ENCODE data around the gene DNAAF9. TPM values are rescaled to one million over a fixed set of nuclear protein-coding genes. Genes with fewer than 3 reads are reported as not detected.
"Not testable (repeated sequence)": the region's sequence is repeated elsewhere in the genome, so short reads cannot be mapped to it uniquely, and the experiment has no call there.

The DNAAF9 gene
- total RNA-seq: 1 to 10 TPM in 1 of 2 donors, under 1 TPM in 1; 0.66 to 2.4 TPM

GRCh38 chr20:3407040-3407770 is at the start of gene DNAAF9:
DNAAF9 (minus strand) TSS chr20:3407669; CDS start chr20:3407557, 112 bp downstream.
- peak; percentile 47 to 60 for ATAC-seq
- Mint-ChIP-seq H3K9me3 (no peaks in the 10 kb centered on the region), H3K27ac (peak within 1 kb of the TSS; percentile 81 to 85), H3K36me3 (peaks cover 0 to 8% of the 10 kb centered on the region in 2 donors)
- DNase-seq (ENCODE audit: low spot score in 2 of 2): peak; percentile 53 to 58

- Mint-ChIP-seq H3K9me3 (no peaks in the 10 kb centered on the region), H3K27ac (no peak overlapping the region), H3K36me3 (no peaks in the 10 kb centered on the region)
- DNase-seq (ENCODE audit: low spot score in 2 of 2): no peak
- ATAC-seq: no peak
Measured at GRCh38 chr20:3456648-3457047, 49.2 kb upstream of the DNAAF9 start.

- Mint-ChIP-seq H3K9me3 (no peaks in the 10 kb centered on the region), H3K36me3 (no peaks in the 10 kb centered on the region), H3K27ac (no peak overlapping the region)
- ATAC-seq: no peak
- no peak for DNase-seq (ENCODE audit: low spot score in 2 of 2)
Measured at GRCh38 chr20:3454831-3455230, 47.4 kb upstream of the DNAAF9 start.

- DNase-seq (ENCODE audit: low spot score in 2 of 2) (no peak), ATAC-seq (no peak)
- H3K36me3 Mint-ChIP-seq: no peaks in the 10 kb centered on the region
- H3K9me3 Mint-ChIP-seq: no peaks in the 10 kb centered on the region
- H3K27ac Mint-ChIP-seq: no peak overlapping the region
Measured at GRCh38 chr20:3452690-3453089, 45.2 kb upstream of the DNAAF9 start.

GRCh38 chr20:3452136-3452535 is 44.7 kb upstream of the DNAAF9 start:
- H3K36me3 Mint-ChIP-seq: no peaks in the 10 kb centered on the region
- H3K9me3 Mint-ChIP-seq: no peaks in the 10 kb centered on the region
- no peak for DNase-seq (ENCODE audit: low spot score in 2 of 2)
- no peak overlapping the region for H3K27ac Mint-ChIP-seq
- no peak for ATAC-seq

- H3K27ac Mint-ChIP-seq: no peak overlapping the region
- H3K36me3 Mint-ChIP-seq: no peaks in the 10 kb centered on the region
- H3K9me3 Mint-ChIP-seq: no peaks in the 10 kb centered on the region
- DNase-seq (ENCODE audit: low spot score in 2 of 2) (no peak), ATAC-seq (no peak)
Measured at GRCh38 chr20:3449319-3449718, 41.9 kb upstream of the DNAAF9 start.

GRCh38 chr20:3447321-3447720 is 39.9 kb upstream of the DNAAF9 start:
- Mint-ChIP-seq H3K9me3 (no peaks in the 10 kb centered on the region), H3K36me3 (no peaks in the 10 kb centered on the region), H3K27ac (no peak overlapping the region)
- ATAC-seq (no peak), DNase-seq (ENCODE audit: low spot score in 2 of 2) (no peak)

GRCh38 chr20:3446779-3447178 is 39.3 kb upstream of the DNAAF9 start:
- no peaks in the 10 kb centered on the region for H3K9me3 Mint-ChIP-seq

GRCh38 chr20:3436864-3437574 is 29.6 kb upstream of the DNAAF9 start:
- no peak for ATAC-seq

More at GRCh38 chr20:3446779-3447178, 39.3 kb upstream of the DNAAF9 start:
- H3K27ac Mint-ChIP-seq: no peak overlapping the region
- ATAC-seq (no peak), DNase-seq (ENCODE audit: low spot score in 2 of 2) (no peak)
- H3K36me3 Mint-ChIP-seq: no peaks in the 10 kb centered on the region

GRCh38 chr20:3434232-3434631 is 26.8 kb upstream of the DNAAF9 start:
- no peaks in the 10 kb centered on the region for H3K36me3 Mint-ChIP-seq
- DNase-seq (ENCODE audit: low spot score in 2 of 2): no peak

More at GRCh38 chr20:3436864-3437574, 29.6 kb upstream of the DNAAF9 start:
- DNase-seq (ENCODE audit: low spot score in 2 of 2): no peak
- Mint-ChIP-seq H3K27ac (no peak overlapping the region), H3K36me3 (no peaks in the 10 kb centered on the region), H3K9me3 (no peaks in the 10 kb centered on the region)

GRCh38 chr20:3433744-3434143 is 26.3 kb upstream of the DNAAF9 start:
- H3K36me3 Mint-ChIP-seq: no peaks in the 10 kb centered on the region
- H3K9me3 Mint-ChIP-seq: no peaks in the 10 kb centered on the region
- DNase-seq (ENCODE audit: low spot score in 2 of 2) (no peak), ATAC-seq (no peak)
- no peak overlapping the region for H3K27ac Mint-ChIP-seq

More at GRCh38 chr20:3434232-3434631, 26.8 kb upstream of the DNAAF9 start:
- no peaks in the 10 kb centered on the region for H3K9me3 Mint-ChIP-seq
- no peak for ATAC-seq
- H3K27ac Mint-ChIP-seq: no peak overlapping the region

- H3K36me3 Mint-ChIP-seq: no peaks in the 10 kb centered on the region
- ATAC-seq: no peak
- DNase-seq (ENCODE audit: low spot score in 2 of 2): no peak
- H3K27ac Mint-ChIP-seq: no peak overlapping the region
- H3K9me3 Mint-ChIP-seq: no peaks in the 10 kb centered on the region
Measured at GRCh38 chr20:3432844-3433243, 25.4 kb upstream of the DNAAF9 start.

- Mint-ChIP-seq H3K27ac (no peak overlapping the region), H3K36me3 (no peaks in the 10 kb centered on the region), H3K9me3 (no peaks in the 10 kb centered on the region)
- no peak for DNase-seq (ENCODE audit: low spot score in 2 of 2)
- no peak for ATAC-seq
Measured at GRCh38 chr20:3431109-3431508, 23.6 kb upstream of the DNAAF9 start.

GRCh38 chr20:3430376-3431069 is 23.1 kb upstream of the DNAAF9 start:
- Mint-ChIP-seq H3K27ac (no peak overlapping the region), H3K9me3 (no peaks in the 10 kb centered on the region), H3K36me3 (no peaks in the 10 kb centered on the region)
- no peak for DNase-seq (ENCODE audit: low spot score in 2 of 2)
- no peak for ATAC-seq

- not testable (repeated sequence) for DNase-seq (ENCODE audit: low spot score in 2 of 2); H3K36me3 Mint-ChIP-seq; H3K9me3 Mint-ChIP-seq; ATAC-seq; H3K27ac Mint-ChIP-seq
Measured at GRCh38 chr20:3426766-3427165, 19.3 kb upstream of the DNAAF9 start.

GRCh38 chr20:3423126-3423525 is 15.7 kb upstream of the DNAAF9 start:
- Mint-ChIP-seq H3K27ac (no peak overlapping the region), H3K9me3 (no peaks in the 10 kb centered on the region), H3K36me3 (no peaks in the 10 kb centered on the region)
- ATAC-seq: no peak
- DNase-seq (ENCODE audit: low spot score in 2 of 2): no peak

- ATAC-seq (no peak), DNase-seq (ENCODE audit: low spot score in 2 of 2) (no peak)
- Mint-ChIP-seq H3K27ac (no peak overlapping the region), H3K36me3 (no peaks in the 10 kb centered on the region), H3K9me3 (no peaks in the 10 kb centered on the region)
Measured at GRCh38 chr20:3421985-3422384, 14.5 kb upstream of the DNAAF9 start.

Data from activated naive CD4-positive, alpha-beta T cell treated with anti-CD3 and anti-CD28 coated beads, Interleukin-2, amount 50 U/mL, for 72 hours (primary cell).